K562 (cell line): ENCODE results near the gene CNIH4. TPM values are rescaled to one million over a fixed set of nuclear protein-coding genes. Genes with fewer than 3 reads are reported as not detected.

ENCODE experiments used
- CHCHD3 ChIP-seq: fragments of 250-450 bp; sonication (Bioruptor Pico); IDR thresholded peaks from 2 replicates; pipeline ENCODE4 v2.1.2; 2022; ENCODE audit warnings: mild to moderate bottlenecking
- CREB3L1 ChIP-seq: fragments of 450-650 bp; IDR thresholded peaks from 2 replicates; pipeline ENCODE4 v1.6.1; 2014; ENCODE audit warnings: low read depth, mild to moderate bottlenecking, moderate library complexity, borderline replicate concordance
- CTCF ChIP-seq, 3 experiments: IDR thresholded peaks in 2 of 3; conservative IDR thresholded peaks in 1 of 3; 2 replicates each; pipeline ENCODE4 v1.5.1; 2011 to 2012; ENCODE audit warnings: low read length in 3 of 3, mild to moderate bottlenecking in 3 of 3, control low read depth in 2 of 3, improper control_type of control experiment in 1 of 3, inconsistent platforms in 1 of 3, low read depth in 1 of 3, mixed read lengths in 1 of 3, moderate library complexity in 1 of 3; ENCODE audit not compliant: insufficient read depth in 2 of 3
- ELF4 ChIP-seq: fragments of 450-650 bp; formaldehyde crosslinking; IDR thresholded peaks from 2 replicates; pipeline ENCODE4 v1.4.0; 2022; ENCODE audit warnings: missing genetic modification characterization
- FIP1L1 ChIP-seq: fragments of 200-400 bp; formaldehyde crosslinking; IDR thresholded peaks from 2 replicates; pipeline ENCODE4 v1.6.1; 2018; ENCODE audit warnings: mild to moderate bottlenecking, low read depth, low read length; ENCODE audit not compliant: poor library complexity, severe bottlenecking
- FOXA3 ChIP-seq, 2 experiments: fragments of 450-650 bp in 1 of 2; sonication (generic) in 1 of 2; formaldehyde crosslinking; IDR thresholded peaks in 1 of 2; conservative IDR thresholded peaks in 1 of 2; 2 replicates each; pipeline versions ENCODE4 v1.4.0 to v1.8.0; 2020 to 2022; ENCODE audit warnings: mild to moderate bottlenecking in 2 of 2, missing genetic modification reagents in 1 of 2
- FOXP1 ChIP-seq: sonication (generic); formaldehyde crosslinking; IDR thresholded peaks from 2 replicates; pipeline ENCODE4 v1.8.0; 2022; ENCODE audit warnings: mild to moderate bottlenecking, missing genetic modification reagents
- MBD2 ChIP-seq: sonication (generic); IDR thresholded peaks from 2 replicates; pipeline ENCODE4 v1.6.1; 2016; ENCODE audit warnings: low read depth, borderline replicate concordance
- MEIS2 ChIP-seq: fragments of 450-650 bp; IDR thresholded peaks from 2 replicates; pipeline ENCODE4 v1.6.1; 2014; ENCODE audit warnings: mild to moderate bottlenecking; ENCODE audit not compliant: partially characterized antibody
- NFE2 ChIP-seq: IDR thresholded peaks from 2 replicates; pipeline ENCODE4 v1.6.1; 2014; ENCODE audit warnings: antibody characterized with exemption, low read depth
- NR2C1 ChIP-seq, 2 experiments: fragments of 450-650 bp; IDR thresholded peaks; 2 replicates each; pipeline ENCODE4 v1.6.1; 2017; ENCODE audit warnings: mild to moderate bottlenecking in 2 of 2, antibody characterized with exemption in 1 of 2, inconsistent platforms in 1 of 2, missing compliant biosample characterization in 1 of 2, missing genetic modification characterization in 1 of 2
- POLR2AphosphoS2 ChIP-seq: IDR thresholded peaks from 2 replicates; pipeline ENCODE4 v1.6.1; 2012; ENCODE audit warnings: low read length, improper control_type of control experiment
- POLR2AphosphoS5 ChIP-seq: IDR thresholded peaks from 2 replicates; pipeline ENCODE4 v1.6.1; 2011; ENCODE audit warnings: mild to moderate bottlenecking, low read depth, low read length, moderate library complexity; ENCODE audit not compliant: control insufficient read depth, insufficient read depth
- POU5F1 ChIP-seq: fragments of 150-350 bp; IDR thresholded peaks from 2 replicates; pipeline ENCODE4 v1.6.1; 2014; ENCODE audit warnings: borderline replicate concordance, low read length, low read depth, mild to moderate bottlenecking; ENCODE audit not compliant: partially characterized antibody
- RHOXF2B ChIP-seq: fragments of 250-450 bp; sonication (Bioruptor Pico); conservative IDR thresholded peaks from 2 replicates; pipeline ENCODE4 v1.5.1; 2021
- SFPQ ChIP-seq: fragments of 200-400 bp; formaldehyde crosslinking; IDR thresholded peaks from 2 replicates; pipeline ENCODE4 v1.6.1; 2017; ENCODE audit warnings: mild to moderate bottlenecking, low read depth, low read length, moderate library complexity
- SMARCA4 ChIP-seq: fragments of 450-650 bp; IDR thresholded peaks from 2 replicates; pipeline ENCODE4 v1.6.1; 2016
- SRF ChIP-seq, 2 experiments: fragments of 250-450, 450-650 bp in 1 of 2; sonication (Bioruptor Pico) in 1 of 2; sonication (generic) in 1 of 2; formaldehyde crosslinking; IDR thresholded peaks; 2 replicates each; pipeline versions ENCODE4 v1.5.0 to v1.5.1; 2020 to 2022; ENCODE audit warnings: mild to moderate bottlenecking in 1 of 2, missing genetic modification reagents in 1 of 2
- STAT5A ChIP-seq: IDR thresholded peaks from 2 replicates; pipeline ENCODE4 v1.6.1; 2012; ENCODE audit warnings: low read length, inconsistent platforms, borderline replicate concordance
- TEAD4 ChIP-seq, 2 experiments: sonication (generic) in 1 of 2; formaldehyde crosslinking in 1 of 2; IDR thresholded peaks; 2 replicates each; pipeline versions ENCODE4 v1.6.1 to v1.8.0; 2012 to 2022; ENCODE audit warnings: borderline replicate concordance in 1 of 2, inconsistent platforms in 1 of 2, low read length in 1 of 2, mild to moderate bottlenecking in 1 of 2, missing genetic modification reagents in 1 of 2
- WHSC1 ChIP-seq: IDR thresholded peaks from one replicate; pipeline ENCODE4 v1.6.1; 2012; ENCODE audit warnings: low read length, control low read depth, inconsistent platforms
- ZNF274 ChIP-seq: IDR thresholded peaks from 2 replicates; pipeline ENCODE4 v1.6.1; 2011; ENCODE audit warnings: low read depth, mild to moderate bottlenecking, low read length, moderate library complexity, borderline replicate concordance
- polyA plus RNA-seq, 8 experiments: library from polyadenylated mRNA; depleted of rRNA in 4 of 8; stranded (reverse) in 5 of 8; unstranded in 3 of 8; fragments of >200 nt; fragmentation: Nextera tagmentation in 2 of 8; fragmentation: Illumina TruSeq in 1 of 8; extraction: Ambion mirVana in 2 of 8; extraction: Trizol in 1 of 8; gene quantifications; 2 replicates each; pipeline versions ENCODE4 v1.2.1 to v1.2.3, GENCODE V29; 2011 to 2014; ENCODE audit warnings: inconsistent platforms in 1 of 8, missing spikeins in 1 of 8
- total RNA-seq, 7 experiments: library from RNA; depleted of rRNA in 6 of 7; stranded (reverse); fragments of >200 nt in 6 of 7; fragmentation: Illumina TruSeq in 2 of 7; extraction: Trizol in 2 of 7; gene quantifications; 2 replicates each; pipeline versions ENCODE4 v1.2.1 to v1.2.3, GENCODE V29; 2011 to 2021; ENCODE audit warnings: low replicate concordance in 1 of 7

CNIH4 gene
- total and polyA plus RNA-seq, 9 of the 15 experiments (the other 6 are each of a cell fraction or from before 2014, with no cell fraction given): 41.3 to 266 (median 61.1) TPM

- no peak for TF ChIP-seq WHSC1
- peak; percentile 87 for TF ChIP-seq TEAD4 (IDR thresholded peaks at IDR 0.05; ENCODE audit: low read length)
- no peak for TF ChIP-seq TEAD4 (CRISPR knock-in tag; IDR thresholded peaks at IDR 0.05; ENCODE audit: borderline replicate concordance)
- TF ChIP-seq CHCHD3 (CRISPR knock-in tag): no peak
- TF ChIP-seq CTCF (IDR thresholded peaks at IDR 0.05 in 2 of 3, conservative IDR thresholded peaks at IDR 0.05 in 1 of 3; ENCODE audit: insufficient read depth in 2 of 3, low read depth in 1 of 3, low read length in 3 of 3): no peak
- no peak for TF ChIP-seq NR2C1 (IDR thresholded peaks at IDR 0.05)
- TF ChIP-seq NR2C1 (tag; IDR thresholded peaks at IDR 0.05): no peak
- no peak for TF ChIP-seq SRF (CRISPR knock-in tag; IDR thresholded peaks at IDR 0.05)
- no peak for TF ChIP-seq MBD2
- peak; percentile 75; the same call in 1 of the 2 replicates for TF ChIP-seq ELF4
- peak; percentile 57; the same call in 1 of the 2 replicates for TF ChIP-seq POLR2AphosphoS5
- TF ChIP-seq SFPQ: no peak
- no peak for TF ChIP-seq ZNF274
- no peak for TF ChIP-seq POU5F1
- peak; percentile 47 for TF ChIP-seq STAT5A
- no peak for TF ChIP-seq FIP1L1
- TF ChIP-seq SMARCA4: peak; percentile 93
- 0 out of 4 replicates have a peak, but pooled peaks of 1 of the 2 experiments have one; percentile 35 for TF ChIP-seq FOXA3 (CRISPR knock-in tag; conservative IDR thresholded peaks at IDR 0.05 in 1 of 2, IDR thresholded peaks at IDR 0.05 in 1 of 2)
- no peak for TF ChIP-seq CREB3L1
- no peak for TF ChIP-seq RHOXF2B (CRISPR knock-in tag)
- 0 out of 2 replicates have a peak, but pooled peaks have one; percentile 23 for TF ChIP-seq NFE2
- TF ChIP-seq MEIS2: peak; percentile 99
- TF ChIP-seq FOXP1 (CRISPR knock-in tag): no peak
- TF ChIP-seq POLR2AphosphoS2: no peak
Observed at GRCh38 chr1:224333939-224334786, 22.5 kb upstream of the CNIH4 start (continued).
